Measurements from ENCODE around the gene PHF12. TPM values are rescaled to one million over a fixed set of nuclear protein-coding genes. Genes with fewer than 3 reads are reported as not detected.

The PHF12 gene
- total and polyA plus RNA-seq, 3 experiments from 2014 or later: 11.6 to 62.1 (median 58.1) TPM

DNA sequence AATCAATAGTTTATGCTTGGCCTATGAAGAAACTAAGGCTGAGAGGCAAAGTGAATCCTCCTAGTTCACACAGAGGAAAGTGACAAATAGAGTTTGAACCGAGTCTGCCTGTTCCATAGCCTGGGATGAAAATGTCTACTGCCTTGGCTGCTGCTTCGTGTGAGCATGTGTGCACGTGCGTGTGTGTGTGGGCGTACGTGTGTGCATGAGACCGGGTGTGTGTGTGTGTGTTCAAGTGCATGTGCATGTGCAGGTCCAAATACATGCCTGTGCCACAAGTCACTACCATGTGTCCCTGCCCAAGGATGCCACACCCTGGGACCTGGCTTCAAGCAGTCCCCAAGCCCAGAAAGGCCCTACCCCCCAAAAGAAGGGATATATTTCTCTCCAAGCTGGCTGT is 40.9 kb upstream of the PHF12 start:
- H3K36me3 Mint-ChIP-seq: no peaks in the 10 kb centered on the region
- no peaks in the 10 kb centered on the region for H3K4me1 Mint-ChIP-seq
- ChIA-PET CTCF (interaction anchor here (1.2 kb wide), 1 partner anchor 124 kb away, joined by 4 read pairs; no protein-coding TSS in a partner anchor), POLR2A (no interaction called here)
- no peaks in the 10 kb centered on the region for H3K9me3 ChIP-seq (ENCODE audit: low read length)
- peak overlapping the region in 1 of 8 donors; percentile 60 for H3K27ac Mint-ChIP-seq
- no peak overlapping the region for H3K27ac ChIP-seq (ENCODE audit: low read depth, low read length)
- H3K4me1 ChIP-seq (ENCODE audit: insufficient read depth, low read length): no peaks in the 10 kb centered on the region
- DNase-seq: no peak
- no peak overlapping the region for H3K4me3 Mint-ChIP-seq
- peaks cover 9 to 21% of the 10 kb centered on the region in 2 donors for H3K27me3 Mint-ChIP-seq
- no peaks in the 10 kb centered on the region for H3K9me3 Mint-ChIP-seq
- no peaks in the 10 kb centered on the region for H3K27me3 ChIP-seq (ENCODE audit: insufficient read depth, low read length, poor library complexity, severe bottlenecking)
- no peaks in the 10 kb centered on the region for H3K36me3 ChIP-seq (ENCODE audit: insufficient read depth, low read length)
- H3K4me3 ChIP-seq (ENCODE audit: low read length): no peak overlapping the region

DNA sequence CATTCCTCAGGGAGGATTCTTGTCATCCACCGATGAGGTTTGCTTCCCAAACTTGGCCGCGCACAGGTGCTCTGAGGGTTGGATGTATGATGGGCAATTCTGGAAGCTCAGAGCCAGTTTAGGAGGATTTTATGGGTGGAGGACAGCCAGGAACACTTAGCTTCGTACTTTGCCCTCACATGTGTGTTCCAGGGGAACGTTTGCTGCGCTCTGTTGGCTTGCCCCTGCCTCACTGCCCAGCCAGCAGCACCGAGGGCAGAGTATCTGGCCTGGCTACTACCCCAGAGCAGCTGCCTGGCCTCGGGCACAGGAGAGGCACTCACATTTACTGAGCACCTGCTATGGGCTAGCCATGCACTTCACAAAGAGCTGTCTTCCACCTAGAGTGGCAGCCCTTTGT is 40.5 kb upstream of the PHF12 start:
- ChIA-PET CTCF (interaction anchor here (1.2 kb wide), 1 partner anchor 125 kb away, joined by 4 read pairs; no protein-coding TSS in a partner anchor), POLR2A (no interaction called here)
- Mint-ChIP-seq H3K36me3 (no peaks in the 10 kb centered on the region), H3K27ac (no peak overlapping the region), H3K9me3 (no peaks in the 10 kb centered on the region), H3K27me3 (peaks cover 5 to 17% of the 10 kb centered on the region in 2 donors), H3K4me3 (no peak overlapping the region), H3K4me1 (no peaks in the 10 kb centered on the region)
- H3K27me3 ChIP-seq (ENCODE audit: insufficient read depth, low read length, poor library complexity, severe bottlenecking): no peaks in the 10 kb centered on the region
- DNase-seq: no peak
- no peak overlapping the region for H3K4me3 ChIP-seq (ENCODE audit: low read length)
- H3K4me1 ChIP-seq (ENCODE audit: insufficient read depth, low read length): no peaks in the 10 kb centered on the region
- no peak overlapping the region for H3K27ac ChIP-seq (ENCODE audit: low read depth, low read length)
- H3K36me3 ChIP-seq (ENCODE audit: insufficient read depth, low read length): no peaks in the 10 kb centered on the region
- no peaks in the 10 kb centered on the region for H3K9me3 ChIP-seq (ENCODE audit: low read length)

DNA sequence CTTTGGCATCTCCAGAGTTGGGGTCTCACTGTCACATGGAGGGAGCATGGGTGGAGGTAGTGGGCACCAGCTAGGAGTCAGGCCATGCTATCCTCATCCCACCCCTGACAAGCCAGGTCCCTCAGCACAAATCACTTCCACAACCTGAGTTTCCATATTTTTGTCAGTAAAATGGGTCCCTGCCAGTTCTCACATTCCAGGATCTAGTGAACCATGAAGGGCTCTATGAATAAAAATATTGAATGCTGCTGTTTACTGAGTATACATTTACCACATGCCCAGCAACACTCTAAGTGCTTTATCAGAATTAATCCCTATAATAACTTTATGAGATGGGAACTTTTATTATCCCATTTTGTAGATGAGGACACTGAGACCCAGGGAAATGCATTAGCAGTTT is 37.7 kb upstream of the PHF12 start:
- Histone ChIP-seq H3K27me3 (ENCODE audit: insufficient read depth, low read length, poor library complexity, severe bottlenecking) (no peaks in the 10 kb centered on the region), H3K36me3 (ENCODE audit: insufficient read depth, low read length) (no peaks in the 10 kb centered on the region), H3K4me1 (ENCODE audit: insufficient read depth, low read length) (no peaks in the 10 kb centered on the region), H3K4me3 (ENCODE audit: low read length) (no peak overlapping the region), H3K27ac (ENCODE audit: low read depth, low read length) (no peak overlapping the region), H3K9me3 (ENCODE audit: low read length) (no peaks in the 10 kb centered on the region)
- no peaks in the 10 kb centered on the region for H3K36me3 Mint-ChIP-seq
- no peak for DNase-seq
- no peaks in the 10 kb centered on the region for H3K4me1 Mint-ChIP-seq
- H3K27ac Mint-ChIP-seq: no peak overlapping the region
- CTCF ChIA-PET: interaction anchor here (1.0 kb wide), 1 partner anchor 23 kb away, joined by 3 read pairs; no protein-coding TSS in a partner anchor
- POLR2A ChIA-PET: no interaction called here
- H3K4me3 Mint-ChIP-seq: no peak overlapping the region
- peaks cover 2 to 7% of the 10 kb centered on the region in 2 donors for H3K27me3 Mint-ChIP-seq
- no peaks in the 10 kb centered on the region for H3K9me3 Mint-ChIP-seq

DNA sequence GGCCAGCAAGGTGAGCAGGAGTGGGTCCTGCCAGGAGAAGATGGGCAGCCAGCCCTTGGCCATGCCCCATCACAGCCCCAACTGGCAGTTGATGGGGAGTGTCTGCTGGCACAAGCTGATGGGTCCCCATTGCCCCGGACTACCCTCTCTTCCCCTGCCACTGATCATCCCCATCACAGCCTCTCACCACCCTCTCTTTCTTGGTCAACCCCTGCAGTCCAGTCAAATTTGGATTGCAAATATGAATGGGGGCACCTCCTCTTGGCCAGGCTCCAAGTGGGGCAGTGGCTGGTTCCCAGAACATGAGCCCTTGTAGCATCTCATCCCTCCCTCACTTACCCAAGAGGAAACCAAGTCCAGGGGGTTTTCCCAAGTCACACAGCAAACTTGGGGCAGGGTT is 37.2 kb upstream of the PHF12 start:
- Histone ChIP-seq H3K9me3 (ENCODE audit: low read length) (no peaks in the 10 kb centered on the region), H3K27ac (ENCODE audit: low read depth, low read length) (no peak overlapping the region), H3K36me3 (ENCODE audit: insufficient read depth, low read length) (no peaks in the 10 kb centered on the region), H3K4me3 (ENCODE audit: low read length) (no peak overlapping the region), H3K4me1 (ENCODE audit: insufficient read depth, low read length) (peaks cover 5% of the 10 kb centered on the region), H3K27me3 (ENCODE audit: insufficient read depth, low read length, poor library complexity, severe bottlenecking) (no peaks in the 10 kb centered on the region)
- Mint-ChIP-seq H3K36me3 (no peaks in the 10 kb centered on the region), H3K9me3 (no peaks in the 10 kb centered on the region), H3K4me3 (no peak overlapping the region), H3K4me1 (peaks cover 2 to 5% (median 2%) of the 10 kb centered on the region in 3 donors), H3K27ac (no peak overlapping the region), H3K27me3 (peaks cover 2 to 3% of the 10 kb centered on the region in 2 donors)
- ChIA-PET CTCF (interaction anchor here (1.0 kb wide), 1 partner anchor 23 kb away, joined by 3 read pairs; no protein-coding TSS in a partner anchor), POLR2A (no interaction called here)
- DNase-seq: no peak

DNA sequence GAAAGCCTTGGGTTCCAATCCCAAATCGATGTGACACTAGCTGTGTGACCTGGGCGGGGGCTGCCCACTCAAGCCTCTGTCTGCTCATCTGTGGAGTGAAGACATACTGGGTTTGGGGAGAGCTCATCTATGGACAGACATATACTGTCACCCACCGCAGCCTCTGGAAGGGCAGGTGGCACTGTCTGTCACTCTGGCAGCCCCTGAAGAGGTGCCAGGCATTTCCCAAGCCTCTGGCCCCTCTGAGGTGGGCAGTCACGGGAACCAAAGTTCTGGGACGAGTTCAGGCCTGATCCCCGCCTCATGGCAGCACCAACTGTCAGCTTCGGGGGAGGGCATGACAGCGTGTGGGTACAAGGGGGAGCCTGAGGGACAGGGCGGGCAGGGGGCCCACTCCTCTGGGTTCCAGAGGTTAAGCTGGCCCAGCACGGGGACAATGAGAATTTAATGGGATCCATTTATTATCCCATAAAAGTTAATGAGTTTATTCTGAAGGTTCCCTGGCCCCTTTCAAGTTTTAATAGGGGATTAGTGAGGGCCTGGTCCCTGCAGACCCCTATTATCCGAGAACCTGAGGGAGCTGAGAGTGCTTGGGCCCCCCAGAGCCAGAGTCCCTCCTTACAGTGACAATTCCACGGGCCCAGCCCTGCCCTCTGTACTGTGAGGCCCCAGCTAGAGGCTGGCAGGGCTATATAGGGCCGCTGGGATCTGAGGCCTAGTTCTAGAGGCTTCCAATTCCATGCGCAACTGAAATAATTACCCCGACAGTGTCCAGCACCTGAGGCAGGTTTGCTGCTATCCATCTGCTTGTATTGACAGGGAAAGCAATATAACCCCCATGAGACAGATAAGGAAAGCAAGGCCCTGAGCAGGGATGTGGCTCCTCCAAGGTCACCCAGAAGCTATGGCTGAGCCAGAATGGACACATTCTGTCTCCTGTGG is 35.7 kb upstream of the PHF12 start:
- Histone ChIP-seq H3K9me3 (ENCODE audit: low read length) (no peaks in the 10 kb centered on the region), H3K36me3 (ENCODE audit: insufficient read depth, low read length) (no peaks in the 10 kb centered on the region), H3K27me3 (ENCODE audit: insufficient read depth, low read length, poor library complexity, severe bottlenecking) (no peaks in the 10 kb centered on the region), H3K4me3 (ENCODE audit: low read length) (no peak overlapping the region), H3K4me1 (ENCODE audit: insufficient read depth, low read length) (peaks cover 19% of the 10 kb centered on the region), H3K27ac (ENCODE audit: low read depth, low read length) (no peak overlapping the region)
- ChIA-PET POLR2A (no interaction called here), CTCF (interaction anchor here (0.9 kb wide), 1 partner anchor 130 kb away, joined by 3 read pairs; no protein-coding TSS in a partner anchor)
- Mint-ChIP-seq H3K4me3 (no peak overlapping the region), H3K27me3 (peaks cover 2 to 3% of the 10 kb centered on the region in 2 donors), H3K9me3 (no peaks in the 10 kb centered on the region), H3K36me3 (no peaks in the 10 kb centered on the region), H3K4me1 (peaks cover 16 to 20% (median 17%) of the 10 kb centered on the region in 3 donors), H3K27ac (peak overlapping the region in 2 of 8 donors; percentile 77 to 78)
- no peak for DNase-seq

DNA sequence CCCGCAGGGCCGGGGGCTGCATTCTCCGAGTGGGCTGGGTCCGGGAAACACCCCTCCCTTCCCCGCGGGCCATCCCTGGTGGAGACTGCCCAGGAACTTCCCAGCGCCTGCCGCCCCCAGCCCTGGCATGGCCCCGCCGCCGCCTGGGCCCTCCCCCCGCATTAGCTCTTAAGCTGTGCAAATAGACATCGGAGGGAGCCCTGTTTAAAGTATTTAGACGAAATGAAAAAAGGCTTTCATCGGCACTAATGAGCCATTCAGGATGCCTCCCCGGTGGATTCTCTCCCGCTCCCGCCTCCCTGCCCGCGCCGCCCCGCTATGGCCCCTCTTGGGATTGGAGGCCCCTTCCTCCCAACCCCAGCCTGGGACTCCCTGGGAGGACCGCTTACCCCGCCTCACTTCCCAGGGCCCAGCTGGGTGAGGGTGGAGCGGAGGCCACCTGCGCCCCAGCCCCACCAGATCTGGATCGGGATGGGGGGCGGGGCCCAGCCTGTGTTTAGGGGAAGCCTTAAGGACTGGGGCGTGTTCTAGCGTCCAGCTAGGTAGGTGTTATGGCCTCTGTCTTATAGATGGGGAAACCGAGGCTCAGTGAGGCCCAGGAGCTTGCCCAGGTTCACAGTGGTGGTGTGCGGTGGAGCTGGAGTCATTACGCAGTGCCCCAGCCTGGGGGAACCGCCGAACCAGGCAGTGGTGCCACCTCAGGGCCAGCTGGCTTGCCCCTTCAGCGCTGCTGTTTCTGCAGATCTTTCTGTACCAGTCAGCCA is 34.8 kb upstream of the PHF12 start:
- Mint-ChIP-seq H3K4me1 (peaks cover 18 to 23% (median 19%) of the 10 kb centered on the region in 3 donors), H3K4me3 (no peak overlapping the region), H3K36me3 (no peaks in the 10 kb centered on the region), H3K9me3 (no peaks in the 10 kb centered on the region), H3K27ac (peak overlapping the region in 2 of 8 donors; percentile 47 to 78), H3K27me3 (peaks cover 2 to 3% of the 10 kb centered on the region in 2 donors)
- ChIA-PET CTCF (interaction anchor here (0.9 kb wide), 1 partner anchor 131 kb away, joined by 3 read pairs; no protein-coding TSS in a partner anchor), POLR2A (no interaction called here)
- H3K27ac ChIP-seq (ENCODE audit: low read depth, low read length): no peak overlapping the region
- no peak for DNase-seq
- H3K4me3 ChIP-seq (ENCODE audit: low read length): no peak overlapping the region
- H3K4me1 ChIP-seq (ENCODE audit: insufficient read depth, low read length): peaks cover 24% of the 10 kb centered on the region
- H3K9me3 ChIP-seq (ENCODE audit: low read length): no peaks in the 10 kb centered on the region
- H3K27me3 ChIP-seq (ENCODE audit: insufficient read depth, low read length, poor library complexity, severe bottlenecking): no peaks in the 10 kb centered on the region
- no peaks in the 10 kb centered on the region for H3K36me3 ChIP-seq (ENCODE audit: insufficient read depth, low read length)

DNA sequence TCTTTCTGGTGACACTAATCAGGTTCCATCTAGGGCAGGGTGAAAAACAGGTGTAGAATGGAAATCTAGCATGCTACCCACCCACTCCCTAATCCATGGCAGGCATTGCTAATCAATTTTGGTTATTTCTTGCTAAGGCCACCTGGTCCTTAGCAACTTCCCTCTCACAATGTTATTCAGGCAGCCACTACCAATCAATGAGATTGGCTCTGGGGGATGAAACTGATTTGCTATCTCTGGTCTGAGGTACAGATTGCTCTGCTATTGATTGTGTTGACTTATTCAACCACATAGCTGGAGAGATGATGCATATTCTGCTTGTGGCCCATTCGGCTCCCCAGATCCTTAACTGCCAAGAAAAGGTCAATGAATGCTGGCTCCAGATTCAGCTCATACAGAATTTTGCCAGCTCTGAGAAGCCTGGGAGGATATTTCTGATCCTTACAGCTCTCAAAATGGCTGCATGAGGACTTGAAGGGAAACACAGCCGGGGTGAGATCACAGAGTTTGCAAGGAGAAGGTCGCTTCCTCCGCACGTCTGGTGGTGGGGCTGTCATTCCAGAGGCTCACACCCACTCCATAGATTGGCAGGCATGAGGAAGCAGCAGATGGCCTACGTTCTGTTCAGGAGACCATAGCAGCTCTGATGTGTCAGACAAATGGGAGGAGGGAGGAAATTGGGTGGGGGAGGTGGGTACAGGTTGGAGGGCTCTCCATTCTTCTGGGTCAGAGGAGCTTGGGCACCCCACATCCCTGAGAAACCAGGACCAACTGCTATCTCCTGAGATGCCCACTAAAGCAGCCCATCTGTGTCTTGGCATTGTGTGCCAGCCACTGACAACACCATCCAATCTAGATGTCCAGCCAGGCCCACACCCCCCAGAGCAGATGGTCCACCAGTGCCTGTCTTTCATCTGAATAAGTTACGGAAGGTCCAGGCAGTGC is 32.2 kb upstream of the PHF12 start:
- no peaks in the 10 kb centered on the region for H3K9me3 Mint-ChIP-seq
- H3K27me3 Mint-ChIP-seq: no peaks in the 10 kb centered on the region
- Histone ChIP-seq H3K27ac (ENCODE audit: low read depth, low read length) (peak overlapping the region; percentile 64), H3K36me3 (ENCODE audit: insufficient read depth, low read length) (no peaks in the 10 kb centered on the region), H3K9me3 (ENCODE audit: low read length) (no peaks in the 10 kb centered on the region), H3K4me3 (ENCODE audit: low read length) (no peak overlapping the region), H3K4me1 (ENCODE audit: insufficient read depth, low read length) (peaks cover 24% of the 10 kb centered on the region), H3K27me3 (ENCODE audit: insufficient read depth, low read length, poor library complexity, severe bottlenecking) (no peaks in the 10 kb centered on the region)
- CTCF ChIA-PET: interaction anchor here (2.7 kb wide), 1 partner anchor 133 kb away, joined by 10 read pairs; no protein-coding TSS in a partner anchor
- peak overlapping the region; percentile 90 to 99 (median 98) for H3K27ac Mint-ChIP-seq
- no peak for DNase-seq
- peak overlapping the region in 3 of 7 donors; percentile 19 to 51 (median 43) for H3K4me3 Mint-ChIP-seq
- POLR2A ChIA-PET: no interaction called here
- no peaks in the 10 kb centered on the region for H3K36me3 Mint-ChIP-seq
- peaks cover 19 to 23% (median 21%) of the 10 kb centered on the region in 3 donors for H3K4me1 Mint-ChIP-seq

Data from CD8-positive, alpha-beta memory T cell (primary cell).